ENCODE results near the gene GARIN3.

- no peak for TF ChIP-seq CTCF (IDR thresholded peaks at IDR 0.05)
- TF ChIP-seq EZH2 (IDR thresholded peaks at IDR 0.05), result no peak
These were observed 8.7 kb downstream of the GARIN3 start for GRCh38 chr5:157157293-157157891.

Measured in neural progenitor cell (in vitro differentiated cells).